ENCODE data around the gene PLIN5.

DNA sequence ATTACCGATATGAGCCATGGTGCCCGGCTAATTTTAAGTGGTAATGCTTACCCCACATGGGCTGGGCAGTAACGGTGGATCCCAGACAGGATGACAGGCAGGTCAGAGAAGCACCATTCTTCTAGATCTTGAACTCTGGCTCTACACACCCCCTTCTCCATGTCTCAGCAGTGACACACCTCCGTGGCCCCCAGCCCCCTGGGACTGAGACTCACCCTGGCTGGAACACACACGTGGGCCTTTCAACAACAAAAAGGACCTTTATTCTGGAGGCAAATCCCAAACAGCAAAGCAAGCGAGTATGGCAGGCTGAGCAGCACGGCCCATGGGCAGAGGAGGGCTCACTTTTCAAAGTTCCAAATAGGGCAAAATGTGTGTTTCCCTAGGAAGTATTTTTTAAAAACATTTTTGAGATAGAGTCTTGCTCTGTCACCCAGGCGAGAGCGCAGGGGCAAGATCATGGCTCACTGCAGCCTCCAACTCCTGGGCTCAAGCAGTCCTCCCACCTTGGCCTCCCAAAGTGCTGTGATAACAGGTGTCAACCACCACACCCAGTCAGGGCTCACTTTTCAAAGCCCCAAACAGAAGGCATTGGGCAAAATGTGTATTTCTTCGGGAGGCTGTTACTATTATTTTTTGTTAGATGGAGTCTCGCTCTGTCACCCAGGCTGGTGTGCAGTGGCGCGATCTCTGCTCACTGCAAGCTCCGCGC lies 12.6 kb downstream of the PLIN5 start:
- TF ChIP-seq, protein P1, sequence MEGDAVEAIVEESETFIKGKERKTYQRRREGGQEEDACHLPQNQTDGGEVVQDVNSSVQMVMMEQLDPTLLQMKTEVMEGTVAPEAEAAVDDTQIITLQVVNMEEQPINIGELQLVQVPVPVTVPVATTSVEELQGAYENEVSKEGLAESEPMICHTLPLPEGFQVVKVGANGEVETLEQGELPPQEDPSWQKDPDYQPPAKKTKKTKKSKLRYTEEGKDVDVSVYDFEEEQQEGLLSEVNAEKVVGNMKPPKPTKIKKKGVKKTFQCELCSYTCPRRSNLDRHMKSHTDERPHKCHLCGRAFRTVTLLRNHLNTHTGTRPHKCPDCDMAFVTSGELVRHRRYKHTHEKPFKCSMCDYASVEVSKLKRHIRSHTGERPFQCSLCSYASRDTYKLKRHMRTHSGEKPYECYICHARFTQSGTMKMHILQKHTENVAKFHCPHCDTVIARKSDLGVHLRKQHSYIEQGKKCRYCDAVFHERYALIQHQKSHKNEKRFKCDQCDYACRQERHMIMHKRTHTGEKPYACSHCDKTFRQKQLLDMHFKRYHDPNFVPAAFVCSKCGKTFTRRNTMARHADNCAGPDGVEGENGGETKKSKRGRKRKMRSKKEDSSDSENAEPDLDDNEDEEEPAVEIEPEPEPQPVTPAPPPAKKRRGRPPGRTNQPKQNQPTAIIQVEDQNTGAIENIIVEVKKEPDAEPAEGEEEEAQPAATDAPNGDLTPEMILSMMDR (conservative IDR thresholded peaks at IDR 0.05 in 1 of 2, IDR thresholded peaks at IDR 0.05 in 1 of 2; ENCODE audit: extremely low read depth in 1 of 2, insufficient read depth in 1 of 2, low read depth in 1 of 2, low read length in 2 of 2), result no peak
- TF ChIP-seq EZH2 (IDR thresholded peaks at IDR 0.05; ENCODE audit: borderline replicate concordance, low read length), result no peak
